Testis (tissue), 3 donors: ENCODE results near the gene DNAJC11. TPM values are rescaled to one million over a fixed set of nuclear protein-coding genes. Genes with fewer than 3 reads are reported as not detected.
"Not testable (repeated sequence)": the region's sequence is repeated elsewhere in the genome, so short reads cannot be mapped to it uniquely, and the experiment has no call there.

Source experiments
- DNase-seq: peaks from one replicate; pipeline ENCODE4 v3.0.0-alpha.2; 2019
- H3K27ac ChIP-seq, 2 donors: fragments of 200-600 bp; sonication (generic); one replicate each; pipeline ENCODE4 v1.5.1; 2019
- H3K27me3 ChIP-seq: fragments of 200-600 bp; sonication (generic); one replicate; pipeline ENCODE4 v1.5.1; 2019
- H3K36me3 ChIP-seq: fragments of 200-600 bp; sonication (generic); one replicate; pipeline ENCODE4 v1.5.1; 2017; ENCODE audit warnings: low read depth; ENCODE audit errors: missing control alignments
- H3K4me1 ChIP-seq: fragments of 200-600 bp; sonication (generic); one replicate; pipeline ENCODE4 v1.5.1; 2019
- H3K4me3 ChIP-seq, 2 donors: fragments of 200-600 bp; sonication (generic); one replicate each; pipeline ENCODE4 v1.5.1; 2017 to 2019
- H3K9me3 ChIP-seq: fragments of 200-600 bp; sonication (generic); one replicate; pipeline ENCODE4 v1.5.1; 2017
- POLR2A ChIP-seq: fragments of 450-650 bp; IDR thresholded peaks from one replicate; pipeline ENCODE4 v1.6.1; 2017; ENCODE audit warnings: antibody characterized with exemption, mild to moderate bottlenecking, moderate library complexity
- WGBS, 2 donors: methylation state at CpG; one replicate each; pipeline ENCODE4 v1.1.5; 2018; 5-methylcytosine and 5-hydroxymethylcytosine counted together
- intact Hi-C: fragments of 100-400 bp; cut with DNase I; formaldehyde crosslinking; loops from one replicate; pipeline ENCODE4 v1.15.1; 2023; ENCODE audit warnings: low total_unique reads
- polyA plus RNA-seq: library from polyadenylated mRNA; stranded (reverse); fragments of 350-450 nt; fragmentation: Illumina TruSeq; extraction: RNeasy Lipid Tissue Mini Kit (QIAGEN cat#74804); gene quantifications from one replicate; pipeline ENCODE4 v1.2.3, GENCODE V29; 2014; ENCODE audit warnings: low read depth, low replicate concordance; ENCODE audit not compliant: insufficient read depth
- total RNA-seq, 2 donors: library from RNA; depleted of rRNA; stranded (reverse); fragments of >200 nt; gene quantifications; one replicate each; pipeline ENCODE4 v1.2.3, GENCODE V29; 2016
- TF ChIP-seq, protein P1 (sequence below), 3 experiments: fragments of 450-650 bp in 2 of 3; fragments of 200-600 bp in 1 of 3; sonication (generic) in 1 of 3; IDR thresholded peaks; one replicate each; pipeline ENCODE4 v1.5.1; 2016 to 2019; ENCODE audit warnings: antibody characterized with exemption in 3 of 3, mild to moderate bottlenecking in 2 of 3, moderate library complexity in 1 of 3

DNAJC11 gene
- total and polyA plus RNA-seq, 3 donors from 2014 or later, result 41.5 to 53.3 (median 52.7) TPM

DNA sequence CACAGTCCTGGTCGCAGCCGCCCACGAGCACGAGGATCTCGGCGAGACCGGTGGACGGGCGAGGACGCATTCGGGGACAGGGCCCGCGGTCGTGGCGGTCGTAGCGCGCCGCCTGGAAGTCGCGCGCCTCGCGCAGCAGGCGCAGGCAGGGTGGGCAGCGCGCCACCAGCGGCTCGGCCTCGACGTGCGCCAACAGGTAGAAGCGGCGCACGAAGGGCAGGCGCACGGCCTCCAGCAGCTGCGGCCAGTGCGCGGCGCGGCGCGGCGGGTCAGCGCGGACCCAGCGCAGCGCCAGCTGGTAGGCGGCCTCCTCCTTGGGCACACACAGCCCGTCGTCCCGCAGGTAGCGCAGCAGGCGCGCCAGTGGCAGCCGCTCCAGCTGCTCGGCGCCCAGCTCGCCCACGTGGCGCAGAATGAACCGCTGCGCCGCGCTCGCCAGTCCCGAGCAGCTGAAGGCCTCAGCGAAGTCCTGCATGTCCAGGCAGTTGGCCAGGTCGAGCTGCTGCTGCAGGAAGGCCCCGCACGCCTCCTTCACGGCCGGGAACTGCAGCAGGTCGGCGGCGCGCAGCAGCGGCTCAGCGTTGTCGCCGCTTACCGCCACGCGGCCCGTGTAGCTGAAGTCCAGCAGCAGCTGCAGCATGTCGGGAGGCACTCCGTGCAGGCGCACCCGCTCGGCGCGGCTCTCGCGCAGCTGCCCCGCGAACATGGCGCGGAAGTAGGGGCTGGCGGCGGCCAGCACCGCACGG lies 99.5 kb downstream of the DNAJC11 start:
- H3K9me3 ChIP-seq, result no peaks in the 10 kb centered on the region
- peak overlapping the region; percentile 96 for H3K4me3 ChIP-seq
- TF ChIP-seq, protein P1, sequence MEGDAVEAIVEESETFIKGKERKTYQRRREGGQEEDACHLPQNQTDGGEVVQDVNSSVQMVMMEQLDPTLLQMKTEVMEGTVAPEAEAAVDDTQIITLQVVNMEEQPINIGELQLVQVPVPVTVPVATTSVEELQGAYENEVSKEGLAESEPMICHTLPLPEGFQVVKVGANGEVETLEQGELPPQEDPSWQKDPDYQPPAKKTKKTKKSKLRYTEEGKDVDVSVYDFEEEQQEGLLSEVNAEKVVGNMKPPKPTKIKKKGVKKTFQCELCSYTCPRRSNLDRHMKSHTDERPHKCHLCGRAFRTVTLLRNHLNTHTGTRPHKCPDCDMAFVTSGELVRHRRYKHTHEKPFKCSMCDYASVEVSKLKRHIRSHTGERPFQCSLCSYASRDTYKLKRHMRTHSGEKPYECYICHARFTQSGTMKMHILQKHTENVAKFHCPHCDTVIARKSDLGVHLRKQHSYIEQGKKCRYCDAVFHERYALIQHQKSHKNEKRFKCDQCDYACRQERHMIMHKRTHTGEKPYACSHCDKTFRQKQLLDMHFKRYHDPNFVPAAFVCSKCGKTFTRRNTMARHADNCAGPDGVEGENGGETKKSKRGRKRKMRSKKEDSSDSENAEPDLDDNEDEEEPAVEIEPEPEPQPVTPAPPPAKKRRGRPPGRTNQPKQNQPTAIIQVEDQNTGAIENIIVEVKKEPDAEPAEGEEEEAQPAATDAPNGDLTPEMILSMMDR (IDR thresholded peaks at IDR 0.05), result no peak
- TF ChIP-seq POLR2A, result no peak
- peak overlapping the region; percentile 97 to 99 for H3K27ac ChIP-seq
- peaks cover 43% of the 10 kb centered on the region for H3K4me1 ChIP-seq
- 0% methylated on average over 5 to 39 of the region's 103 CpGs for WGBS, 2 donors
- no peaks in the 10 kb centered on the region for H3K36me3 ChIP-seq
- no peaks in the 10 kb centered on the region for H3K27me3 ChIP-seq
- DNase-seq, result no peak
- intact Hi-C loops, result no loop called here

DNA sequence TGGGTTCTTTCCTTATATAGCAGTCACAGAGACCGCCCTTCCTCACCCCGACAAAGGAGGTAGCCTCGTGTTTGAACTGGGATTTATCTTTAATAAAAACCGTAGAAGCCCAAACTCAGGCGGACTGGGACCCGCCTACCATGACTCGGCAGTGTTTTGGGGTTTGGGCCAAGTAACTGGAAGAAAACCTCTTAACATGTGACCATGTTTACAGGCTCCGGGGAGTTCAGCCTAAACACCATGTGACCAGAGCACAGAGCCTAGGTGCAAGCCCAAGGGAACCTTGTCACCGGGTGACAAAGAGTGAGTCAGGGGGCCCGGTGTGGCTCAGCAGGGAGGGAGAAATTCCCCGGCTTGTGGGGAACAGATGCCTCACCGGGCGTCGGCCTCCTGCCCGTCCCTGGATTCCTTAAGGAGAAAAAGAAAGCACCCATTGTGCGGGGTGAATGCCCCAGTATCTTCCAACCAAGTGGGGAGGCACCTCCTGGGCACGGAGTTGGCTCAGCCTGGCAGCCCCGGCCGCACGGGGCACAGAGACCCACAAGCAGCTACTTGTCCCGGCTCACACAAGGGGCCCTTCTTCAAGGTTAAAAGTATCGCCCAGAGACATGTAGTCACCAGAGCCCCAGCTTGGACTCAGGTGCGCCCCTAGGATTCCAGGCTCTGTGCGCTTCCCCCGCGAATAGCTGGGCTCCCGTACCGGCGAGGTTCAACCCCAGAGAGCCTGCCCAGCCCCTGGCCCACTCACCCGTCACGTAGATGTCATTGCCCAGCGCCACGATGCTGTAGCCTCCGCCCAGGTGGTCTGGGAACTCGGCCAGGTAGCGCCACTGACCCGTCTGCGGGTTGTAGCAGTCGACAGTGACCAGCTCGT lies 100.3 kb downstream of the DNAJC11 start:
- intact Hi-C loops, result no loop called here
- WGBS, 2 donors, result 0% methylated on average over 20 to 21 of the region's 40 CpGs
- peak; percentile 90 for DNase-seq
- Histone ChIP-seq H3K36me3 (no peaks in the 10 kb centered on the region), H3K27me3 (no peaks in the 10 kb centered on the region), H3K4me1 (peaks cover 49% of the 10 kb centered on the region), H3K27ac (peak overlapping the region; percentile 97 to 99), H3K9me3 (no peaks in the 10 kb centered on the region), H3K4me3 (peak overlapping the region; percentile 96)
- peak; percentile 27 for TF ChIP-seq POLR2A
- TF ChIP-seq, protein P1 (IDR thresholded peaks at IDR 0.05), result no peak

DNA sequence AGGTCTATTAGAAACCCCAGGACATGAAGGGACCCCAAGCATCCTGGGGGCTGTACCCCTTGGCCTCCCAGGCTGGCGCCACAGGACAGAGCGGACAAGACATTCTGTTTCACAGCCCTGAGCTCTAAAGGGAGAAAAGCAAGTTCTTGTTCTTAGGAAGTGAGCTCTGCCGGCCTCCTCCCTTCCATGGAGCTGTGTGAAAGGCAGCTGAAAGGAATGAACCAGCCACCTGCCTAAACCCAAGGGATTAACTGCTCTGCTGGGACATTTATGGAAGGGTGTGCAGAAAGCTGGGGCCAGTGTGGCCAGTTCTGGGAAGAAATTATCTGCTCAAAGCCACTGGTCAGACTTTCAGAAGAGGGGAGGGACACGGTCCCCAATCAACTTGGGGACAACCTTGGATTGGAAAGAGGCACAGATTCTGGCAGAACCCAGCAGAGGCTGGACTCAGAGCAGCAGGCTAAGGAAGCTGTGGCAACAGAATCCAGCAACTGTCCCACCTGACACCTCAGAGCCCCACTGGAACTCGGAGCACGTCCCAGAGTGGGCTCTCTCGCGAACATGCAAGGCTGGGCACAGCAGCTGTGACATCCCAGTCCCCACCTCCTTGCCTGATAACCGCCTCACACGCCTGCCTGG lies 101.1 kb downstream of the DNAJC11 start:
- 18 to 39% methylated on average over 3 to 10 of the region's 10 CpGs for WGBS, 2 donors
- DNase-seq, result no peak

DNA sequence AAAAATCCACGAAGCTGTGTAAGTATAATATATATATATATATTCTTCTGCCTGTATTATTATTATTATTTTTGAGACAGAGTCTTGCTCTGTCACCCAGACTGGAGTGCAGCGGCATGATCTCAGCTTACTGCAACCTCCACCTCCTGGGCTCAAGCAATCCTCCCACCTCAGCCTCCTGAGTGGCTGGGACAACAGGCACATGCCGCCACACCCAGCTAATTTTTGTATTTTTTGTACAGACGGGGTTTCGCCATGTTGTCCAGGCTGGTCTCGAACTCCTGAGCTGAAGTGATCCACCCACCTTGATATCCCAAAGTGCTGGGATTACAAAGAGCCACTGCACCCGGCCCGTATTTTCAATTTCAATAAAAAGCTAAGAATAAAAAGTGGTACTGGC lies 101.6 kb downstream of the DNAJC11 start:
- H3K27me3 ChIP-seq, H3K9me3 ChIP-seq, DNase-seq, intact Hi-C loops, H3K36me3 ChIP-seq: not testable (repeated sequence)
- WGBS, 2 donors, result 59 to 61% methylated on average over 8 of the region's 8 CpGs
- peak overlapping the region; percentile 97 to 99 for H3K27ac ChIP-seq
- peak overlapping the region; percentile 96 for H3K4me3 ChIP-seq
- H3K4me1 ChIP-seq, result peaks cover 48% of the 10 kb centered on the region

More for the DNA sequence above, 101.1 kb downstream of the DNAJC11 start:
- Histone ChIP-seq H3K4me3 (peak overlapping the region; percentile 96), H3K27me3 (no peaks in the 10 kb centered on the region), H3K27ac (peak overlapping the region; percentile 97 to 99), H3K36me3 (no peaks in the 10 kb centered on the region), H3K4me1 (peaks cover 49% of the 10 kb centered on the region), H3K9me3 (no peaks in the 10 kb centered on the region)
- intact Hi-C loops, result no loop called here
- no peak for TF ChIP-seq POLR2A
- TF ChIP-seq, protein P1 (IDR thresholded peaks at IDR 0.05), result no peak
